Right forelimb (tissue), 1 donor: ENCODE data around the gene NT5DC4.
A peak's percentile ranks its signal among the peaks of the same experiment; 100 is the strongest.
"Not testable (repeated sequence)": the region's sequence is repeated elsewhere in the genome, so short reads cannot be mapped to it uniquely, and the experiment has no call there.

Experiments
- DNase-seq: peaks from one replicate; pipeline ENCODE4 v3.0.0-alpha.2; 2018

The NT5DC4 gene

GRCh38 chr2:112701052-112701451 lies 19.8 kb upstream of the NT5DC4 start:
- peak; percentile 28 for DNase-seq

GRCh38 chr2:112703684-112704083 lies 17.1 kb upstream of the NT5DC4 start:
- no peak for DNase-seq

GRCh38 chr2:112705575-112705974 lies 15.2 kb upstream of the NT5DC4 start:
- peak; percentile 9 for DNase-seq

GRCh38 chr2:112706170-112706664 lies 14.6 kb upstream of the NT5DC4 start:
- DNase-seq, result peak; percentile 30

- DNase-seq, result not testable (repeated sequence)
Measured at GRCh38 chr2:112706947-112707346, 13.9 kb upstream of the NT5DC4 start.

GRCh38 chr2:112708968-112709367 lies 11.9 kb upstream of the NT5DC4 start:
- DNase-seq, result no peak

GRCh38 chr2:112709703-112710102 lies 11.1 kb upstream of the NT5DC4 start:
- DNase-seq, result no peak

GRCh38 chr2:112710956-112711750 lies 9.7 kb upstream of the NT5DC4 start:
- no peak for DNase-seq

- DNase-seq, result no peak
Measured at GRCh38 chr2:112712465-112712864, 8.4 kb upstream of the NT5DC4 start.

GRCh38 chr2:112712903-112713584 lies 7.8 kb upstream of the NT5DC4 start:
- DNase-seq, result no peak

GRCh38 chr2:112713585-112713925 lies 7.3 kb upstream of the NT5DC4 start:
- DNase-seq, result no peak

- no peak for DNase-seq
Measured at GRCh38 chr2:112713926-112714325, 6.9 kb upstream of the NT5DC4 start.

- no peak for DNase-seq
Measured at GRCh38 chr2:112714331-112714730, 6.5 kb upstream of the NT5DC4 start.

GRCh38 chr2:112714836-112715631 lies 5.8 kb upstream of the NT5DC4 start:
- DNase-seq, result no peak

- DNase-seq, result not testable (repeated sequence)
Measured at GRCh38 chr2:112716094-112716493, 4.7 kb upstream of the NT5DC4 start.

- not testable (repeated sequence) for DNase-seq
Measured at GRCh38 chr2:112716826-112717352, 3.9 kb upstream of the NT5DC4 start.

GRCh38 chr2:112718863-112719370 lies 1.9 kb upstream of the NT5DC4 start:
- DNase-seq, result no peak

- DNase-seq, result no peak
Measured at GRCh38 chr2:112721819-112722522, 1.2 kb downstream of the NT5DC4 start.

GRCh38 chr2:112722816-112723546 lies 2.2 kb downstream of the NT5DC4 start:
- no peak for DNase-seq

GRCh38 chr2:112723547-112723940 lies 2.7 kb downstream of the NT5DC4 start:
- no peak for DNase-seq

- no peak for DNase-seq
Measured at GRCh38 chr2:112723995-112724394, 3.2 kb downstream of the NT5DC4 start.
